D721Med (cell line): ENCODE results near the gene RS1.
A peak's percentile ranks its signal among the peaks of the same experiment; 100 is the strongest.

Experiments used
- DNase-seq: peaks from one replicate; pipeline ENCODE4 v3.0.0; 2011; ENCODE audit warnings: low spot score; ENCODE audit not compliant: insufficient read length
- FAIRE-seq: peaks from 2 replicates; lab custom pipeline; 2011; peaks lifted over from hg19 to GRCh38; lab: Jason Lieb, UNC
- TF ChIP-seq, protein P1 (sequence below): IDR thresholded peaks from 2 replicates; pipeline ENCODE4 v1.5.1; 2012; ENCODE audit warnings: mild to moderate bottlenecking, control low read depth; ENCODE audit not compliant: insufficient read depth; ENCODE audit errors: missing control alignments

Gene RS1

DNA sequence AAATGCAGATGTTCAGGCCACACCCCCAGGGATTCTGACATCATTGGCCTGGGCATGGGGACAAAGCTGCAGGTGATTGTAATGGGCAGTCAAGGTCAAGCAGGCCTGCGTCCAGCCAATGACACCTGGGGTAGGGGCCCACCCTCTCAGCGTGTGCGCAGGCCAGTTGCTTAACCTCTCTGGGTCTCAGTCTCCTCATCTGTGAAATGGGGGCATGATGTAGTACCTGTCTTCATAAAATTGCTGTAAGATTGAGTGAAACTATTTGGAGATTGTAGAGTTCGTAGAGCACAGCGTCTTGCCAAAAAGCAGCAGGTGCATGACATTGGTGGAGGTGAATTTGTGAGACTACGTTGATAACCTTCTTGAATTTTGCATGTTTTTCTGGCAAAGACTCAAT is 21.2 kb downstream of the RS1 start:
- TF ChIP-seq, protein P1, sequence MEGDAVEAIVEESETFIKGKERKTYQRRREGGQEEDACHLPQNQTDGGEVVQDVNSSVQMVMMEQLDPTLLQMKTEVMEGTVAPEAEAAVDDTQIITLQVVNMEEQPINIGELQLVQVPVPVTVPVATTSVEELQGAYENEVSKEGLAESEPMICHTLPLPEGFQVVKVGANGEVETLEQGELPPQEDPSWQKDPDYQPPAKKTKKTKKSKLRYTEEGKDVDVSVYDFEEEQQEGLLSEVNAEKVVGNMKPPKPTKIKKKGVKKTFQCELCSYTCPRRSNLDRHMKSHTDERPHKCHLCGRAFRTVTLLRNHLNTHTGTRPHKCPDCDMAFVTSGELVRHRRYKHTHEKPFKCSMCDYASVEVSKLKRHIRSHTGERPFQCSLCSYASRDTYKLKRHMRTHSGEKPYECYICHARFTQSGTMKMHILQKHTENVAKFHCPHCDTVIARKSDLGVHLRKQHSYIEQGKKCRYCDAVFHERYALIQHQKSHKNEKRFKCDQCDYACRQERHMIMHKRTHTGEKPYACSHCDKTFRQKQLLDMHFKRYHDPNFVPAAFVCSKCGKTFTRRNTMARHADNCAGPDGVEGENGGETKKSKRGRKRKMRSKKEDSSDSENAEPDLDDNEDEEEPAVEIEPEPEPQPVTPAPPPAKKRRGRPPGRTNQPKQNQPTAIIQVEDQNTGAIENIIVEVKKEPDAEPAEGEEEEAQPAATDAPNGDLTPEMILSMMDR: no peak
- FAIRE-seq: no peak
- DNase-seq: no peak

DNA sequence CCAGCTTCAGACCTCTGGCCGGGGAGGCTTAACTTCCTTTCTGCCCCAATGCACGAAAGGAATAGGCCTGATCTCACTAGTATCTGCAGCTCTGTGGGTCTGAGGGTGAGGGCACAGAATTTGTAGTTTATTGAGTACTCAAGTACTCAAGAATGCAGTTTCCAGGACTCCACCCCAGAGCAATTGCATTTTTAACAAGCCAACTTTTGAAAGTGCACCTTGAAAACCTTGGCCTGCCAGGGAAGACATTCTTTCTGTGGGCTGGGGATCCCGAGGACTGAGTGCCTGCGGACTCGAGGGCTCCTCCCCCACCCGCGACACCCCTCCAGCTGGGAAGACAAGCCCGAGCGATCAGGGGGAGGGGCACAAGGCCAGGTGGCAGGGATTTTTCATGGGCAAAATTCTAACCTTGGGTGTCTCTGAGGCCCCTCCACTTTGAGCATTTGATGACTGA is 22.4 kb downstream of the RS1 start:
- no peak for DNase-seq
- no peak for FAIRE-seq
- TF ChIP-seq, protein P1: no peak

DNA sequence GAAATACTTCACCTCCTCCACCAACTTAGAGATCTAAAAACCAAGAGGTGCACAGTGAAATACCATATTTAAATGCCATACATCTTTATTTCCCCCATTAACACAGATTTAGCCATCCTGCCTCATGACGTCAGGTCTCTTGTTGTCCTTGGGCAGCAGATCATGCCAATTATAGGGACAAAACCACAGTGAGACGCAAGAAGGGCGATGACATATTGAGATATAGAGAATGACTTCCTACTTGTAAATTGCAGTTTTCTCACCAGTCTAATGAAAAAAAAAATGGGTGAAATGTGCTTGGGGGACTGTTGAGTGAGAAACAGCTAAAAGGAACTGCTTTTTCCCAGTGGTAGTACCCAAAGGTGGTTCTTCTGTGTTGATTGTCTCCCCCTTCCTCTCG is 24.3 kb downstream of the RS1 start:
- TF ChIP-seq, protein P1: no peak
- no peak for FAIRE-seq
- no peak for DNase-seq

DNA sequence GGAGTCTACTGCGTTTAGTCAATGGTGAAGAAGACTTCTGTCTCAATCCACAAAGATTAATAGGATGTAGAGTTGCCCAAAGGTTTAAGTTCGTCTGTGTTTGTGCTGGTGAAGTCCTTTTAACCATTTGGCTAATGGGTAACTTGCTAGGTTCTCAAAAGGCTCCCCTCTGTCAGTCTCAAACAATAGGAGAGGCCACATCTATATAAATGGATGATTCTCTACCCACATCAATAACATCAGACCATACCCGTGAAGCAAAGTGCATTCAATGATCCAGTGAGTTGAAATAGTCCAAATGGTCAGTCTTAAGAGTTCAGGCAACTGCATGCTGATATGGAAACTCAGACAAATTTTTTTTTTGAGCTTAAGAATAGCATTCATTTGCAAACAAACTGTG is 28.1 kb downstream of the RS1 start:
- TF ChIP-seq, protein P1: no peak
- no peak for DNase-seq
- no peak for FAIRE-seq

DNA sequence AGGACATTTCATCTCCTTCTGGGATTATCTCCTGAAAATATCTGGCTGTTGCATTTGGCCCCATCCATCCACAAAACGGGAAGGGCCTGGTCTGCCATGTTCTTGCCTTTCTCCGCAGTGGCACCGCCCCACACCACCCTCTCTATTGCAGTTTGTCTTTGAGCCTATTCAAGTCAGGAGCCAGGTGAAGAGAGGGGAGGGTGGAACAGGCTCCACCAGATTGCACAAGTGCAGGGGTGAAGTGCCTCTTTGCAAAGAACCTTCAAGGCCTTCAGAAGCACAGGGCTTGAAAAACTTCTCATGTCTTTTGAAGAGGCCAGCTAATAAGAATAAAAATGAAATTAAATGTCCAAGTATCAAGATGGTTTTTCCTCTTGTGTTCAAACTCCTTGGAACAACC is 28.7 kb downstream of the RS1 start:
- DNase-seq (no peak), FAIRE-seq (no peak)
- TF ChIP-seq, protein P1: no peak

DNA sequence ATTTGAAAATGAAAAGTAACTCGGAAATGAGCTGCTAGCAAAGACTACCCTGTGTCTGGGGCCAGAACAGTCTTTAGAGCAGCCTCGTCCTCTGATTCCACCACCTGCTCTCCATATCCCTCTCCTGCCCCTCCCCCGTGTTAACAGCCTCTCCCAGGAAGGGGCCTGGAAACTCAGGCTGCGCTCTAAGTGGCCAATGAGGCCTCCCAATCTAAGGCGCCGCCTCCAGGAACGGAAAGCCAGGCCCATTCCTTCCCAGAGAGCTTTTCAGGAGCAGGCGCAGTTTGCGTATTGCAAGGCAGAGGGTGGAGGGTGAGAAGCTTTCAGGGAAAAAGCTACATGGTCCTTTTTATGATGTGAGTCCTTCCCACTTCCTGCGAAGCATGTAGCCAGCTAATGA is 31.2 kb downstream of the RS1 start:
- FAIRE-seq (no peak), DNase-seq (no peak)
- TF ChIP-seq, protein P1: no peak

DNA sequence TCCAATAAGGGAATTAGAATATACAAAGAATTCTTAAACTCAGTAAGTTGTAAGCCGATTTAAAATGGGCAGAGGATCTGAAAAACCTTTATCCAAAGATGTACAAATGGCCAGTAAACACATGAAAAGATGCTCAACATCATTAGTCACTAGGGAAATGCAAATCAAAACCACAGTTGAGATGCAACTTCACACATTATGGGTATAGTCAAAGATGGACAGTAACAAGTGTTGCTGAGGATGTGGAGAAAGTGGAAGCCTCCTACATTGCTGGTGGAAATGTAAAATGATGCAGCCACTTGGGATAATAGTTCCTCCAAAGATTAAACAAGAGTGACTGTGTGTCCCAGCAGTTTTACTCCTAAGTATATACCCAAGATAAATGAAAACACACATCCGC is 32.6 kb downstream of the RS1 start:
- DNase-seq (no peak), FAIRE-seq (peak; percentile 67)
- TF ChIP-seq, protein P1: no peak
